Peyer's patch (tissue), 4 donors: ENCODE data around the gene WDR91.

Source experiments
- POLR2A ChIP-seq, 2 donors: fragments of 450-650 bp; IDR thresholded peaks; one replicate each; pipeline ENCODE4 v1.5.1; 2017; ENCODE audit warnings: antibody characterized with exemption in 2 of 2, mild to moderate bottlenecking in 2 of 2, moderate library complexity in 2 of 2
- TF ChIP-seq, protein P1 (sequence below), 6 experiments: fragments of 450-650 bp in 4 of 6; fragments of 200-600 bp in 2 of 6; sonication (generic) in 1 of 6; IDR thresholded peaks; one replicate each; pipeline ENCODE4 v1.5.1; 2017 to 2019; ENCODE audit warnings: antibody characterized with exemption in 6 of 6, mild to moderate bottlenecking in 3 of 6, moderate library complexity in 1 of 6

- TF ChIP-seq, protein P1, sequence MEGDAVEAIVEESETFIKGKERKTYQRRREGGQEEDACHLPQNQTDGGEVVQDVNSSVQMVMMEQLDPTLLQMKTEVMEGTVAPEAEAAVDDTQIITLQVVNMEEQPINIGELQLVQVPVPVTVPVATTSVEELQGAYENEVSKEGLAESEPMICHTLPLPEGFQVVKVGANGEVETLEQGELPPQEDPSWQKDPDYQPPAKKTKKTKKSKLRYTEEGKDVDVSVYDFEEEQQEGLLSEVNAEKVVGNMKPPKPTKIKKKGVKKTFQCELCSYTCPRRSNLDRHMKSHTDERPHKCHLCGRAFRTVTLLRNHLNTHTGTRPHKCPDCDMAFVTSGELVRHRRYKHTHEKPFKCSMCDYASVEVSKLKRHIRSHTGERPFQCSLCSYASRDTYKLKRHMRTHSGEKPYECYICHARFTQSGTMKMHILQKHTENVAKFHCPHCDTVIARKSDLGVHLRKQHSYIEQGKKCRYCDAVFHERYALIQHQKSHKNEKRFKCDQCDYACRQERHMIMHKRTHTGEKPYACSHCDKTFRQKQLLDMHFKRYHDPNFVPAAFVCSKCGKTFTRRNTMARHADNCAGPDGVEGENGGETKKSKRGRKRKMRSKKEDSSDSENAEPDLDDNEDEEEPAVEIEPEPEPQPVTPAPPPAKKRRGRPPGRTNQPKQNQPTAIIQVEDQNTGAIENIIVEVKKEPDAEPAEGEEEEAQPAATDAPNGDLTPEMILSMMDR (IDR thresholded peaks at IDR 0.05), result no peak
- no peak for TF ChIP-seq POLR2A (IDR thresholded peaks at IDR 0.05)
Observed at GRCh38 chr7:135197343-135197742, 14.0 kb downstream of the WDR91 start.
